NCI-H1436 treated with DMSO at 0.1 percent for 48 hours (cell line): ENCODE data around the gene TMX1.
A peak's percentile ranks its signal among the peaks of the same experiment; 100 is the strongest.
"Not testable (repeated sequence)": the region's sequence is repeated elsewhere in the genome, so short reads cannot be mapped to it uniquely, and the experiment has no call there.

Experiments used
- DNase-seq: peaks from one replicate; lab custom pipeline; 2025; lab: John Stamatoyannopoulos, UW

The TMX1 gene, protein sequence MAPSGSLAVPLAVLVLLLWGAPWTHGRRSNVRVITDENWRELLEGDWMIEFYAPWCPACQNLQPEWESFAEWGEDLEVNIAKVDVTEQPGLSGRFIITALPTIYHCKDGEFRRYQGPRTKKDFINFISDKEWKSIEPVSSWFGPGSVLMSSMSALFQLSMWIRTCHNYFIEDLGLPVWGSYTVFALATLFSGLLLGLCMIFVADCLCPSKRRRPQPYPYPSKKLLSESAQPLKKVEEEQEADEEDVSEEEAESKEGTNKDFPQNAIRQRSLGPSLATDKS

DNA sequence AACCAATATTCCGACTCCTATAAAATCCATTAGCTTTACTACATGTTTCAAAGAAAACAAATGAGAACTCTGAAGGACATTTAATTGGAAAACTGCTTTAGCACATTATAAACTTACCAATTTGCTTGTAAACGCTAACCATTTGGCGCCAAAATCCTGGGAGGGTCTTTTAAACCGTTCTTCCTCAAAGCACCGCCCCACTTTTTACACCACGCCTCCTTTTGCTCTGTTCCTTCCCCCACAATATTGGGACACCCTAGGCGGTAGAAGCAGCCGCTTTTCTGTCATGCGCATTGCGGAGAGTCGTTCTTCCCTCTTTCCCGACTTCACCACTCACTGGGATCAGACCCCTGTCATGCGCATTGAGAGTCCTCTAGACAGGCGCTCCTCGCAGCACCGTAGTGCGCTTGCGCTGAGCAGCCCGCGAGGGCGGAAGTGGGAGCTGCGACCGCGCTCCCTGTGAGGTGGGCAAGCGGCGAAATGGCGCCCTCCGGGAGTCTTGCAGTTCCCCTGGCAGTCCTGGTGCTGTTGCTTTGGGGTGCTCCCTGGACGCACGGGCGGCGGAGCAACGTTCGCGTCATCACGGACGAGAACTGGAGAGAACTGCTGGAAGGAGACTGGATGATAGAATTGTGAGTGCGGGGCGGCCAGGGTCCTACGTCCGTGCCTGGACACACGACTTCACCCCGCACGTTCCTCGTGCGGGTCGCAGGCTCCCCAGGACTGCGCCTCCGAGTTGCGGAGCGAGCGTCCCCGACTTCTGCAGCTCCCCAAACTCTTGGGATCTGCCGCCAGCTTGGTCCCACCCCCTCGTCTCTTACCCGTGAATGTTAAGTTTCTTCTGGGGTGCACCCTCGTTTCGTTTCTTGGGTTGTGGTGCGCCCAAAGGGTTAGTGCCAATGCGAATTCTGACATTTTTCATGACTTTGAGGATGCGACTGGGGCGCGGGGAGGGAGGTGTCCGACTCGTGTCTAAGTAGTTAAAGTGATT is at the start of gene TMX1:
TSS of gene TMX1 (plus strand) at position 435 of the 991 bp plus-strand sequence. CDS start at position 481, 46 bp downstream.
- DNase-seq: peak; percentile 95

DNA sequence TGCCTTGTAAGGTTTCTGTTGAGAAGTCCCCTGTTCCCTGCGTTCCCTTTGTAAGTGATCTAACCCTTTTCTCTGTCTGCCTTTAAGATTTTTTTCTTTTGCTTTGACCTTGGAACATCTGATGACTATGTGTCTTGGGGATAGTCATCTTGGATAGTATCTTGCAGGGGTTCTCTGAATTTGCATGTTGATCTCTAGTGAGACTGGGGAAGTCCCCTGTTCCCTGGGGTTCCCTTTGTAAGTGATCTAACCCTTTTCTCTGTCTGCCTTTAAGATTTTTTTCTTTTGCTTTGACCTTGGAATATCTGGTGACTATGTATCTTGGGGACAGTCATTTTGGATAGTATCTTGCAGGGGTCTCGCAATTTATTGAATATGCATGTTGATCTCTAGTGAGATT is 38.2 kb upstream of the TMX1 start:
- no peak for DNase-seq

DNA sequence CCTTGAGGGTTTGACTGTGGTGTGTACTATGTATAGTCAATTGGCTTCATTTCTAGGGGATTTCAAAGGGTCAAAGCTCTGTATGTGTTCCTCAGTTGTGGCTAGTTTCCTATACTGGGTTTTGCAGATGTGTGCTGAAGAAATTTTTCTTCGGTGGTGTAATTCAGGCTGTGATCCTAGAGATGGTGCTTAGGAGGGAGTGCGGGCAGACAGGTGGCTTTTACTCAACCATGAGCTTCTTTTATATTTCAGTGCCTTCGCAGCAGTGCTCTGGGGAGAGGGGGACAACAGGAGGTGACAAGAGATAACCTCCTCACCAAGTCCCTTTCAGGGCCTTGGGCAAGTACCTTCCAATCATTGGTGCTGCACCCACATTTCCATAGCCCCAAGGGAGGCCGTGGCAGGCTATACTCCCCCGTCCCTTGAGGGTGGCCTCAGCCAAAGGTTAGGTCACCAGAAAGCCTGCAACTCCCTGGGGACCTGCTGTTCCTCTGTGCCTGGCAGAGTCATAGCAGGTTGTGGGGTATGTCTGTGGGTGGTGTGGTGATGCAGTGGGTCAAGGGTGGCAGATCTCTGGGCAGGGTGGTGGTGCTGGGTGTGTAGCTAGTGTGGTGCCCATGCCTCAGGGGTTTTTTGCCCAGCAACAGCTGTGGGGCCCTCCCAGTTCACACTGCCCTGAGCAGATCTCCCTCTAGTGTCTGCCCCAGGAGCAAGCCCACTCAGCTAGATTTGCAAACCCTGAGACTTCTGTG is 37.0 kb upstream of the TMX1 start:
- no peak for DNase-seq

DNA sequence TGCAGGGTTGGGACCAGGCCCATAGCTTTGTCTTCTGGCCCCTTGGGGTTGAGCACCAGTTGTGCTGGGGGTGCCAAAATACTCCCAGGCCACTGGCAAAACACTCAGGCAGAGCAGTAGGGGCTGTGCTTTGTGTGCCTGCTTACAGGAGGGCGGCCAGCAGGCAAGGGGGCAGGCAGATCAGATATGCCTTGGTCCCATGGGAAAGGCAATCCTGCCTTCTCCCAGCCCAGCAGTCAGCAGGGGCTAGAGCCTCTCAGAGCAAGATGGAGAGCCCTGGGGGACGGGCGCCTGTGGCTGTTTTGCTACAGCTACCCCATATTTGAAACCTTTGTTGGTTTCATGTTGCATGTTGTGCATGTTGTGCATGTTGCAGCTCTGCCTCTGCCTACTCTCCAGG is 36.2 kb upstream of the TMX1 start:
- DNase-seq: no peak

DNA sequence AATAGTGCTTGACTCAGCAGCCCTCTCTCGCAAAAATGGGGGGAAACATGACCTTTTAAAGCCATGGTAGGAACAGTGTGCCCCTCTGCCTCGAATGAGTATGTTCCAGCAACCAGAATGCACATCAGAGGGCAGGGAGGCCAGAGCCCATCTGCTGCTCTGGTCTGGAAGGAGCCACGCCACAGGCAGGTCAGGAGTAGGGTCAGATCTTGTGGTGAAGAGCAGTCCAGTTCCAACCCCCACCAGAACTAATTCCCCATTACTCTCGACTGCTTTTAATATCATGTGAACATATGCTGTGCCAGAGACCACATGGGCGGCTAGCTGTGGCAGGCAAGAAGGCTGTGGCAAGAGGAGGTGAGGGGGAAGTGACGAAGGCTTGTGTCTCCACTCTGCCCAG is 34.6 kb upstream of the TMX1 start:
- DNase-seq: no peak

DNA sequence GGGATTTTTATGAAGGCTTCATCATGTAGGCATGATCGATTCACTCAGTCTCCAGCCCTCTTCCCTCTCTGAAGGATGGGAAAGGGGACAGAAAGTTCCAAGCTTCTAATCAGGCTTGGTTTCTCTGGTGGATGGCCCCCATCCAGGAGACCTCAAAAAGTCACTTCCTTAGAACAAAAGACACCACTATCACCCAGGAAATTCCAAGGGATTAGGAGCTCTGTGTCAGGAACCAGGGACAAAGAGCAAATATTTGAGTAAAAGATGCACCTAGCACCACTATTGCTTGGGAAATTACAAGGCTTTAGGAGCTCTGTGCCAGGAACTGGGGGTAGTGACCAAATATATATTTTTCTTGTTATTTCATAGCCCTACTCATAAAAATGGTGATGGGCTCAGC is 33.6 kb upstream of the TMX1 start:
- DNase-seq: no peak

DNA sequence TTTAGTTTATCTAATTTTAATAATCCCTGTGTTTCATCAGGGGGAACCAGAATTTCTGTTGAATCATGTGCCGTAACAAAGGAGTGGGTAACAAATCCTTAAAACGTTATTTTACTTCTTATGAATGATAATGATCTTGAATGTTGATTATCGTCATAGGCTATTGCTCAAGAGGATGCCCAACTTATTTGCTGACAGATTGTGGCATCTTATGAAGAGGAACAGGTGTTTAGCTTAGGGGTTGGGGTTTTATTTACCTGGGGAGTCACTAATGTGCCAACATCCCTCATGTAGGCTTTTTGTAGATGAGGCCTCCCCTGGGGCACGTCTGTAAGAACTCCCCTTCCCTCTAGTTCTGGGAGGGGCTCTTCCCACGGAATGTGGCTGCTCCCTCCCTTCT is 32.4 kb upstream of the TMX1 start:
- no peak for DNase-seq

DNA sequence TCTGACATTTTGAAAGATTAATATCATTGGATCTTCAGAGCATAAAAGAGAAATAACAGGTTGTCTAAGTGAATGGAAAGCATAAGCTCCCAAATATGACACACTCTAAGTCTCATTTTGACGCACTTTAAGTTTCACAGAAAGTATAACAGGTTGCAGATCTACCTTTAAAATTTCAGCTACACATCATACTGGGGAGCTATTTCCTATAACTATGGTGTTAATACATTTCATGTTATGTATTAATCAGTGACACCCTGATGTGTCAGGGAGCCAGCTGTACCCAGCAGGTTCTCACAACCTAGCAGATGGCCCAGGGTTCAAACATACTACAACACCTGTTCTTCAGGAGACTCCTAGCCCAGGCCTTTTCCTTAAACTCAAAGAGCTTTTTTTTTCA is 31.1 kb upstream of the TMX1 start:
- DNase-seq: no peak

DNA sequence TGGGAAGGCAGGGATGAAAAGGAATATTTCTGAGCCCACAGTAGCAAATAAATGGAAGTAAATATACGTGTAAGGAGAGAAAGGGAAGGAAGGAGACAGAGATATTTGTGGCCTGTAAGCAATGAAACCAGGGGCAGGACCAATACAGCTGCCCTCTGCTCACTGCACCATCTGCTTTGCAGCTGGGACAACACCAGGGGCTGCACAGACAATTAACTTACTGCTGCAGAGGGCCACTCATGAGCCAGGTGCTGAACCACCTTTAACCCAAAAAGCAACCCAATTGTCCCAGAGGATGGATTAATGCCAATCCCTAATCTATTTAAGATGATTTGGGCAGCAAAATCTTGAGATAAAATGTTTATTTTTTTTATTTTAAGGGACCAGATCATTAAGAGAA is 30.6 kb upstream of the TMX1 start:
- no peak for DNase-seq

DNA sequence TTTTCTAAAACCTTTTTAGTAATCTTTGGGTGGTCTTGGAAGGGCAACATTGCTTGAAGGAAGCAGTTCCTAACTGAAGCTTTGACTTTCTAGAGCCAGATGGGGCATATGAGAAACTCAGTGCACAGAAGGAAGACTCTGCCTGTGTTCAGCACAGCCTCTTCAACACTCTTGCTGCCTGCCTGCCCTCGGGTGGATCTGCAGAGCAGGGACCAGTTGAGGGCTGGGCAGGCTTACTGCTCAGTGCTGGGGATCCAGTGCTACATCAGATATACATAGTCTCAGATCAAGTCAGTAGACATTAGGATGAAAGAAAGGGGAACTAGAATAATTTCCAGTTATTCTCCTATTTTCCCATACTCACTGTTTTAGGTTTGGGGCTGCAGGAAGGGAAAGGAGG is 29.5 kb upstream of the TMX1 start:
- no peak for DNase-seq

DNA sequence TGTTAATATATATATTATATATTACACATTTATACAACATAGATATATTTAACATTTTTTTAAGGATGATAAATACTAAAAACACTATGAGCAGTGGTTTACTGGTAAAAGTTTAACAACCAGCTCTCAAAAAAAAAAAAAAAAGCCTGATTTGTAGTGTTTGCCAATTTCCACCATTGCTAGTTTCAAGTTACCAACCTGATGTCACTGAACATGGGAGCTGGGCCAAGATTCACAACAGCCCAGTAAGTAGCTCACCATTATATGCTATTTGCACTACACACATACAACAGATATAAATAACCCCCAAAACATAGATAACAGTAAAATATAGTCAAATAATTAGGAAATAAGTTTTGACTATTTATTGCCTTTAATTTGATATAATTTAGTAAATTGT is 28.9 kb upstream of the TMX1 start:
- DNase-seq: peak; percentile 23

DNA sequence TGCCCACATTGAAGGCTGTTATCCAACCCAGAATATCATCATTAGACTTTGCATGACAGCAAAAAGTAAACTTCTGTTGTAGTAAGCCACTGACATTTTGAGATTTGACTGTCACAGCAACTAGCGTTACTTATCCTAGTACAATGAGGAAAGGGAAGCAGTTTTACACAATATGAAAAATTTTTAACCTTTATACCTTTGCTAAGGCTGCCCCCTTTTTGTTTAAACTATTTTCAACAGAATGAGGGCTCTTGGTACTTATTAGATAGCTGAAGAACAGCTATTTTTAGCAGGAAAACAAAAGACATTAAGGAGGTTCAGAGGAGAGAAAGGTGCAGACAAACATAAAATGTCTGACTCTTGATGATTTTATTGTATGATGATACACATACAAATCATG is 23.4 kb upstream of the TMX1 start:
- no peak for DNase-seq

DNA sequence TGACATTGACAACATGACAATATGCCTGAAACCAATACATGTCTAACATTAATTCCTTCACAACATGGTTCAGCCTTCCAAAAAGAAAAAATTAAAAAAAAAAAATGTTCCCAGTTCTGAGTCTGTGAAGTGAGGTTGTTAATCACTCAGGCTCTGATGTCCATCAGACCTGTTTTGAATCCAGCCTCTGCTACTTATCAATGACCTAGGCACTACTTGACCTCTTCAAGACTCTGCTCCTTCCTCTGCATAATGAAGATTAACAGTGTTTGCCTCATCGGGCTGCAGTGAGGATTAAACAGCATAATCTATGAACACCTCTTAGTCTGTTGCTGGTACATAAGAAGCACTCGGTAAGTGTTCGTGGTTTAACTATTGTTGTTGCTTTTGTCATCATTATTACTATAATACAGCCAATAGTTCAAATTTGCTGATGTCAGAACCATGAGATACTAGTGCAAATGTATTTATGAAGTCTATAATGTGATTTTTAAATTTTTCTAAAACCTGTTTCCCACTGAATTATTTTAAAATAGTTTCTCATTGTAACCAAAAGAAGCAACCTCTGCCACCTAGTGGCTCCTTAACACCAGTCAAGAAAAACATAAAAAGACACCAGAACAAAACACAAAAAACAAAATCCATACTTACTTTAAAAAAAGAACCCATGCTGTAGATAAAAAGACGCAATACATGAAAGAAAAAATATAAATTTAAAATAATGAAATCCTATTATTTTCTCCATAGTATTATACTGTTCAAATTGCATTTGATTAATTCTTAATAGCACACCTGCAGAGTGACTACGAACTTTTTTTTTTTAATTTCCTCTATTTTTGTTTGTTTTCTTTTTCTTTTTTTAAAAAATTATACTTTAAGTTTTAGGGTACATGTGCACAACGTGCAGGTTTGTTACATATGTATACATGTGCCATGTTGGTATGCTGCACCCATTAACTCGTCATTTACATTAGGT is 20.3 kb upstream of the TMX1 start:
- DNase-seq: no peak

DNA sequence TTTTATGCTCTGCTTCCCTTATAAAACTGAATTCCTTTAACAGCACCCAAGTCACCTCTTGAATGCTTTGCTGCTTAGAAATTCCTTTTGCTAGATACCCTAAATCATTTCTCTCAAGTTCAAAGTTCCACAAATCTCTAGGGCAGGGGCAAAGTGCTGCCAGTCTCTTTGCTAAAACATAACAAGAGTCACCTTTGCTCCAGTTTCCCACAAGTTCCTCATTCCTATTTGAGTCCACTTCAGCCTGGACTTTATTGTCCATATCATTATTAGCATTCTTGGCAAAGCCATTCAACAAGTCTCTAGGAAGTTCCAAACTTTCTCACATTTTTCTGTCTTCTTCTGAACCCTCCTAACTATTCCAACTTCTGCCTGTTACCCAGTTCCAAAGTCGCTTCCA is 16.6 kb upstream of the TMX1 start:
- DNase-seq: not testable (repeated sequence)

DNA sequence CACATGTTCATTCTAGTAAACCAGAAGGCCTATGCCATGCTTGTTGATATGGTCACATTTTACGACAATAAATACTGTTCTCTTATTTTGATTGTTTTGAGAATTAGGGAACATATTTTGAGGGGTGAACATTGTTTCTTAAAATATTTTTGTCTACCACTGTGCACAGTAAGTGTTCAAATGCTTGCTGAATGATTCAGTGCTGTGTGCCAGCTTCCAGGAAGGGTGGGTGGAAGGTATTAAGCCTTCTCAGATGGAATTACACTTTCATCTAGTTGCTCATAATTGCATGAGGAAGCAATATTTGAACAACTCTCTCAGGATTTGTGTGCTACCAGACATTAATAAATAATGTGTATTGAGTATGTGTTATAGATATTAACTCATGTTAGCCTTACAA is 15.5 kb upstream of the TMX1 start:
- DNase-seq: no peak

DNA sequence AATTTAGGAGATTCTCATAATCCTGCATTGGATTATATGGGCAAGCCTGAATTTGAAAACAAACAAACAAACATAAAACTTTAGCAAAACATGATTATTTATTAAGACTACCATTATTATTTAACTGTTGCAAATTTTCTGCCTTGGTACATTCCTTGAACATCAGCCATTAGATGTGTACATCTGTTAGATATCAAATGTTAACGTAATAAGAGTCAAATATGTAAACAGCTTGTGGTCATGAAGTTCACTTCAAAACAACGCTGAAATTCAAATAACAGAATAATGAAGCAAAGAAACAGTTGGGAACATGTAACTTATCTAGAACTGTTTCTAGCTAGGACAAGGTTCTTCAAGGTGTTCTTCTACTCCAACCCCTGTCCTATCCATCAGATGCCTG is 14.3 kb upstream of the TMX1 start:
- no peak for DNase-seq

DNA sequence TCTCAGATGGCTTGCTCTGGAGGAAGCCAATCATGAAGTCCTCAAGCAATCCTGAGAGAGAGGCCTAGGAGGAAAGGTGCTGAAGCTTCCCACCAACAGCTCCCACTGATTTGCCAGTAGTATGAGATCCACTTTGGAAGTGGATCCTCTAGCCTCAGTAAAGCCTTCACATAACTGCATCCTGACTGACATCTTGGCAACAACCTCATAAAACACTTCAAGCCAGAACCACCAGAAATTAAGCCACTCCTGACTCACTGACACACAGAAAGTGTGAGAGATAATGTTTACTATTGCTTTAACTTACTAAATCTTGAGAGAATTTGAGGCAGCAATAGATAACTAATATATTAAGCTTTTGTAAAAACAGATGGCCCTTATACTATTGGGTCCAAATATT is 11.7 kb upstream of the TMX1 start:
- DNase-seq: no peak

DNA sequence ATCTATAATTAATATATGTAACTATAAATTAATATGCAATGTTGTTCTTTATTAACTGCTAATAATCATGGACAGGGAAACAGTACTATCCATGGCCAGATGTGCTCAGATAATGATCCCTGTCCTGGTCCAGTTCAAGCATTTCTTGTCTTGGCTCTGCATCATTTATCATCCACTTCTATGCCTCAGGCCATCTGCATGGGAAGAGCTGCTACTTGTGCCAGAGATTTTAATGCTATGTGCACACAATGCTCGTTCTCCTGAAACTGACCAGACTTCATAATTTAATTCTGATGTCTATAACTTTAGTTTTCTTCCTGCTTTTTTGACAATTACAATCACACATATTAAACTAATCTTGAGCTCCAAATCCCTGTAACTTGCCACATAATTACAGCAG is 11.2 kb upstream of the TMX1 start:
- no peak for DNase-seq

DNA sequence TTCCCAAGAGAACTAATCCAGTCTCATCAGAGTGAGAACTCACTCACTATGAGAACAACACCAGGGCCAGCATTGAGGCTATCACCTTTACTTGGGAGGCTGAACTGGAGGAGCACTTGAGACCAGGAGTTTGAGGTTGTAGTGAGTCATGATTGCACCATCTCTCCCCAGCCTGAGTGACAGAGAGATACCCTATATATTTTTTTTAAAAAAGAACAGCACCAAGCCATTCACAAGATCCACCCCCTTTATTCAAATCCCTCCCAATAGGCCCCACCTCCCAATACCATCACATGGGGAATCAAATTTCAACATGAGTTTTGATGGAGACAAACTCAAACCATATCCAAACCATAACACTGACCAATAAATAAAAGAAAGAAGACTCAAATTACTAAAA is 3.7 kb upstream of the TMX1 start:
- no peak for DNase-seq

DNA sequence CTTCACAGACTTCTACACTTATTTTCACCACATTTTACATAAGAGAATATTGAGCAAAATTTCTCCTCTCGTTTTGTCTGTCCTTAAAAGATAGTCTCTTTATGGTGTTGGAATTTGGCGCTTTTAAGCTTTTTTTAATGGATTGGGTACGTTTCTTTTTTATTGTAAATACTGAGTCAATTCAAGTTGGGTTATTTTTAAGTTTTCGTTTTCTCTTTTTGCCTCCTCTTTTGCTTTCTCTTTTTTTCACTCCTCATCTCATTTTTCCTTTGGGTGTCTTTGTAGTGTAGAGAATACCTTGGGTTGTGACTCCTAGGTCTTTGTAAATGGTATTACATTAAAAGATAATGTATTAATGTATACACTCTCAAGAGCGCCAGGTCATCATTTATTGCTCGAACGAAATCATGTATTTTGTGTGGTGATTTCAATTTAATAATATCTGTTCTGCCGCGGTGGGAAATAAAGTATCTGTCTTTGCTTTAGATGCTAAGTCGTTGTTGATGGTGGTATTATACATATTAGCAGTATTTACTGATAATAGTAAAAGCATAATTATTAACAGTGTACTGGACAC is 845 bp downstream of the TMX1 start:
- DNase-seq: no peak
